BJ (cell line): ENCODE data around the gene ATXN3L. TPM values are rescaled to one million over a fixed set of nuclear protein-coding genes. Genes with fewer than 3 reads are reported as not detected.

Source experiments
- CTCF ChIA-PET: fragments of 350-600 bp; formaldehyde crosslinking; extraction: SDS; loops from one replicate; lab custom pipeline; 2021; ENCODE audit warnings: antibody characterized with exemption, inconsistent platforms; lab: Yijun Ruan, JAX
- POLR2A ChIA-PET: fragments of 300-600 bp; sonication (Branson Sonifier 250); formaldehyde crosslinking; extraction: SDS; loops from one replicate; lab custom pipeline; 2021; ENCODE audit warnings: antibody characterized with exemption; lab: Charles Lee
- DNase-seq: peaks from one replicate; pipeline ENCODE4 v3.0.0-alpha.2; 2011; ENCODE audit warnings: low read depth
- H3K27me3 ChIP-seq: 2 replicates; pipeline ENCODE4 v1.6.0; 2011; ENCODE audit warnings: low read length; ENCODE audit not compliant: control insufficient read depth, insufficient read depth
- H3K36me3 ChIP-seq: 2 replicates; pipeline ENCODE4 v1.5.1; 2011; ENCODE audit warnings: low read length; ENCODE audit not compliant: control insufficient read depth, insufficient read depth
- H3K4me3 ChIP-seq: 2 replicates; pipeline ENCODE4 v1.5.1; 2011; ENCODE audit warnings: low read depth, mild to moderate bottlenecking, control low read depth, low read length
- polyA plus RNA-seq: library from polyadenylated mRNA; depleted of rRNA; stranded (reverse); fragments of >200 nt; gene quantifications from 2 replicates; pipeline ENCODE4 v1.2.3, GENCODE V29; 2011
- TF ChIP-seq, protein P1 (sequence below): IDR thresholded peaks from 2 replicates; pipeline ENCODE4 v1.5.1; 2011; ENCODE audit warnings: low read depth, mild to moderate bottlenecking, control low read depth, inconsistent platforms, low read length, moderate library complexity; ENCODE audit not compliant: insufficient read depth

ATXN3L gene
- polyA plus RNA-seq, 1 experiment = not detected

DNA sequence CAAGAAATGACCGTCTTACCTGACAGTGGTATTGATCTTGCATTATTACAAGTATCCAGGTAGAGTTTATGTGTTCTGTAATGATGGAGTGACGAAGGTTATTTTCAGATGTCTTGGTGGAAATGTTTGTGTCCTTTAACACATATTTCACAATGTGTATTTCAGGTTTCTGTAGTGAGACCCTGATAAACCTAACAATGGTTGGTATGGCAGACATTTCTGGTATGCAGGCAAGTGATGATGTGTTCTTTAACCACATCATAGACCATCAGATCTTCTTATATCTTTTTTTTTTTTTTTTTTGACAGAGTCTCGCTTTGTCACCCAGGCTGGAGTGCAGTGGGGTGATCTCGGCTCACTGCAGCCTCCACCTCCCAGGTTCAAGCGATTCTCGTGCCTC is 14.6 kb upstream of the ATXN3L start:
- TF ChIP-seq, protein P1, sequence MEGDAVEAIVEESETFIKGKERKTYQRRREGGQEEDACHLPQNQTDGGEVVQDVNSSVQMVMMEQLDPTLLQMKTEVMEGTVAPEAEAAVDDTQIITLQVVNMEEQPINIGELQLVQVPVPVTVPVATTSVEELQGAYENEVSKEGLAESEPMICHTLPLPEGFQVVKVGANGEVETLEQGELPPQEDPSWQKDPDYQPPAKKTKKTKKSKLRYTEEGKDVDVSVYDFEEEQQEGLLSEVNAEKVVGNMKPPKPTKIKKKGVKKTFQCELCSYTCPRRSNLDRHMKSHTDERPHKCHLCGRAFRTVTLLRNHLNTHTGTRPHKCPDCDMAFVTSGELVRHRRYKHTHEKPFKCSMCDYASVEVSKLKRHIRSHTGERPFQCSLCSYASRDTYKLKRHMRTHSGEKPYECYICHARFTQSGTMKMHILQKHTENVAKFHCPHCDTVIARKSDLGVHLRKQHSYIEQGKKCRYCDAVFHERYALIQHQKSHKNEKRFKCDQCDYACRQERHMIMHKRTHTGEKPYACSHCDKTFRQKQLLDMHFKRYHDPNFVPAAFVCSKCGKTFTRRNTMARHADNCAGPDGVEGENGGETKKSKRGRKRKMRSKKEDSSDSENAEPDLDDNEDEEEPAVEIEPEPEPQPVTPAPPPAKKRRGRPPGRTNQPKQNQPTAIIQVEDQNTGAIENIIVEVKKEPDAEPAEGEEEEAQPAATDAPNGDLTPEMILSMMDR = no peak
- Histone ChIP-seq H3K4me3 (no peak overlapping the region), H3K36me3 (no peaks in the 10 kb centered on the region), H3K27me3 (no peaks in the 10 kb centered on the region)
- ChIA-PET POLR2A (no interaction called here), CTCF (no interaction called here)
- no peak for DNase-seq

GRCh38 chrX:13330446-13330845 is 10.6 kb upstream of the ATXN3L start:
- no peaks in the 10 kb centered on the region for H3K27me3 ChIP-seq
- ChIA-PET POLR2A (no interaction called here), CTCF (no interaction called here)
- TF ChIP-seq, protein P1 = no peak
- DNase-seq = no peak
- no peaks in the 10 kb centered on the region for H3K36me3 ChIP-seq
- H3K4me3 ChIP-seq = no peak overlapping the region

- TF ChIP-seq, protein P1 = no peak
- Histone ChIP-seq H3K27me3 (no peaks in the 10 kb centered on the region), H3K4me3 (no peak overlapping the region), H3K36me3 (no peaks in the 10 kb centered on the region)
- DNase-seq = no peak
- POLR2A ChIA-PET = no interaction called here
- CTCF ChIA-PET = no interaction called here
Observed at GRCh38 chrX:13327666-13328065, 7.8 kb upstream of the ATXN3L start.

DNA sequence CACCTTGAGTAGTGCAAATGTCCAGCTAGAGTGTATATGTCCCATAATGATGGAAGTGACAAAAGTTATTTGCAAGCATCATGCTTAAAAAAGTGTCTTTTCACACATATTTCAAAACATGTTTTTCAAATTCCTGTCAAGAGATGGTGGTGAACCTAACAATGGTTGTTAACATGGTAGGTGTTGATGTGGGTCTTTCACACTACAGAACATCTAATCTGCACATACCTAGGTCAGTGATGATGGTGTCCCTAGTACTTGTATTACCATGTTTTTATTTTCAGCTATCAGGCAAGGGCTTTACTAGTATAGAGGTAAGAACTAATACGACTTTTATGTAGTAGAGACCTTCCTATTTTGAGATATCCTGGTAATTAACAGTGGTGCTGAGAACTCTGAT is 3.4 kb upstream of the ATXN3L start:
- Histone ChIP-seq H3K36me3 (no peaks in the 10 kb centered on the region), H3K4me3 (no peak overlapping the region), H3K27me3 (no peaks in the 10 kb centered on the region)
- ChIA-PET CTCF (interaction anchor here (0.7 kb wide), 1 partner anchor 38 kb away, joined by 3 read pairs; no protein-coding TSS in a partner anchor), POLR2A (no interaction called here)
- DNase-seq = no peak
- TF ChIP-seq, protein P1 = no peak

- POLR2A ChIA-PET = no interaction called here
- Histone ChIP-seq H3K36me3 (no peaks in the 10 kb centered on the region), H3K4me3 (no peak overlapping the region), H3K27me3 (no peaks in the 10 kb centered on the region)
- TF ChIP-seq, protein P1 = no peak
- CTCF ChIA-PET = no interaction called here
- DNase-seq = no peak
Observed at GRCh38 chrX:13317366-13317765, 2.5 kb downstream of the ATXN3L start.
